M059J (cell line): Measurements from ENCODE around the gene EDDM3A. TPM values are rescaled to one million over a fixed set of nuclear protein-coding genes. Genes with fewer than 3 reads are reported as not detected.
"Not testable (repeated sequence)": the region's sequence is repeated elsewhere in the genome, so short reads cannot be mapped to it uniquely, and the experiment has no call there.

Experiments used
- DNase-seq: peaks from one replicate; pipeline ENCODE4 v3.0.0-alpha.2; 2012; ENCODE audit warnings: low read depth
- total RNA-seq: library from RNA; depleted of rRNA; stranded (reverse); fragments of >200 nt; shearing (Covaris generic); gene quantifications from 2 replicates; pipeline ENCODE4 v1.2.3, GENCODE V29; 2014; rRNA removed

EDDM3A gene, protein sequence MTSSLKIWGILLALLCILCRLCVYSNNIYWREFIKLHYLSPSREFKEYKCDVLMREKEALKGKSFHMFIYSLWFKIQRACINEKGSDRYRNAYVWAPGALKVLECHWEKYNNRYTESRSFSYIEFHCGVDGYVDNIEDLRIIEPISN
- not detected in 2 replicates for total RNA-seq

DNA sequence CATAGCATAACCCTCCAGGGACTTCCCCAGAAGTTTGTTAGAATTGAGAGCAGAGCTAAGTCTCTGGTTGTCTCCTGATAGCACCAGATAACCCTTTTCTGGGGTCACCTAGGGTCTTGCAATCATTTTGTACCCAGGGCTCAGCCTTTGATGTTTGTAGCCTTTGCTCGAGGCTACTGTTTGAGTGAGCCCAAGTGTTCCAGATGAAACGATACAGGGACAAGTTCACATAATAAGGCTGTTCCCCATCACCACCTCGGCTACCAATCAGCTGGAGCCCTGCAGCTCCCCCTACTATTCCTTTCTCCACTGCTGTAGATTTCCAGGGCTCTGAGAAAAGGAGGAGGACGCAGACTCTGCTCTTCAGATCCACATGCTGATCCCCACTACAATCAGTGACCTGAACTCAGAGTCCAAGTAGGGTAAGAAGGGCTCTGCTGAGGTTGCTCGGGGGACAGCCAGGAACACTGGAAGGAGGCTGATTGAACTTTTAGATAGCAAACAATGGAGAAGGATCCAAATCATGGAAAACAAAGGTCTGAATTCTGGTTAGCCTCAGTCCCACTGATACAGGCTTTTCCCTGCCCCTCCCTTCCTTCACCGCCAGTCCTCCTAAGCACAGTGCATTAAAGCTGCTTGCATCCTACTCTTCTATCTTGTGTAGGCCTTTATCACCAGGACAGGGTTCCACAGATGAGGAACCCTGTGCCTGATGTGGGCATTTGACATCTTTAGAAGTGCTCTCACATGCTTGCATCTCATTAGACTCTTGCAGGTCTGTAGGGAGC lies at the start of gene EDDM3A:
Gene EDDM3A, plus strand, starts transcription at position 317 of the 788 bp plus-strand sequence. CDS start 1,694 bp downstream, outside the sequence.
- no peak for DNase-seq

DNA sequence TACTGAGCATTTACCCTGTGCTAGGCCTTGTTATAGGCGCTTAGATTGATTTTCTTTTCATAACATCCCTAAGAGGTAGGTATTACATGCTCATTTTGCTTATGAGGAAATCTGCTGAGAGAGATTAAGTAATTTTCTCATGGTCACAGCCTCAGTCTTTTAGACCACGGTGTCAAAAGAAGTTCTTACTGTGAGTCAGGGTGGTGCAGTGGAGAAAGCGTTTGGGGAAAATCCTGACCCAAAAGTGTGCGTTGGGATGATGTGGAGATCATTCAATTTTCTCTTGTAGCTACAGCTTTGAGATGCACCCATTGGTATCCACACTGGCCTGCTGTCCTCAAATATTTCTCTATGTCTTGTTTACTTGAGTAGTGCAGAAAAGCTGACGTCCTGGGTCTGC lies 48.9 kb upstream of the EDDM3A start:
- DNase-seq, result no peak

DNA sequence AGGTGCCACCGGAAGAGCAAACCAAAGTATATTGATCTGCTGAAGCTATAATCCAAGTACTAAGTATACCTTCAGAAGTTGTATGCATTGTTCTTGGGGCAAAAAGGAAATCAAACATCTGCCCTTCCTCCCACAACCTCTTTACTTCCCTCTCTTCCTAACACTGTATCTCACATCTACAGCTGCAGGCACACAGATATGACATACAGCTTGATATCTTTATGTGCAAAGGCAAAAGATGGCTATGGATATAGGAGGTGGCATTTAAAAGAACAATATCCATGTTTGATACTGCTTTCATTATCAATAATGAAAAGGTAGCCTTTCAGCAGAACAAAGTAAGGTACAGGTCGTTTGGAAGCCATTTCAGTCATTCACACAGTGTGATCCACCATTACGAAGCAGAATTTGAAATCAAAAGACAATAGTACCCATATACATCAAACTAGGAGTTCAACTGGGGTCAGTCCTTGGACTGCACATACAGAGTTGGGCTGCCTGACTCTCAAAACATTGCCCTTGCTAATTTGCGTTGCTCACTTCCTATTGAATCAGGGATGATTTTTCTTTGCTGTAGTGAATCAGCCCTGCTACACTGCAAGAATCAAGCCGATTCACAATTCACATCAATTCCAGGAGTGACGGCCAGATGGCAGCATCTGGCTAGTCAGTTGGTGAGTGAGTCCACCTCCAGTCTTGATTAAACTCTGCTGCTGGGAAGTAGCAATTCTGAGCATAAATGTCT lies 48.2 kb upstream of the EDDM3A start:
- DNase-seq, result peak; percentile 62

DNA sequence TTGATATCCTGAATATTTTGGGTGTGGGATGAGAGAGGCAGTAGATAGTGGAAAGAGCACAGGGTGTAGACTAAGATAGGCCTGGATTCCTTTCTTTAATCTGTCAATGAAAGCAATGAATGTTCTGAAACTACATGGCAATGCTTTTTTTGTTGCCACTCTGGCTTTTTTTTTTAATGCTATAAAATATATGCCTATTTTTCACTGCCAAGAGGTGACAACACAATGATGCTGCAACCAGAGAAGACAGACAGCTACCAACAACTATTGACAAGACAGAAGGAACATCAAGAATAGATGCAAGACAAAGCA lies 47.7 kb upstream of the EDDM3A start:
- no peak for DNase-seq

DNA sequence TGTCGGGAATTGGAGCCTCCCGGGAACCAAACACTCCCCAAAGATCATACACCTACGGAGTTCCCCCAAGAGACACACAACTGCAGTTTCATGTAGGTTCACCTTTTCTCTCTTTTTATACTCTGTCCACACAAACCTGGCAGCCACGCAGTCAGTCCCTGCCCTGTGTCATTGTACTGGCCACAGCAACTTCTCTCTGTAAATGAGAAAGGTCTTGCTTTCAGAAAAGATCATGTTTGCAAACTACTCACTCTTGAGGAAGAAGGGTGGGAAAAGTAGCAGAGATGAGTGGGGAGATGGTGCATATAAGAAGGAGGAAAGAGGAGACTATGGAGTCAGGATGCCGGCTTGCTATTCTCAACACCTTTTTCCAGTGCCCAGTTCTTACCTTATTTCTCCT lies 46.8 kb upstream of the EDDM3A start:
- DNase-seq, result no peak

DNA sequence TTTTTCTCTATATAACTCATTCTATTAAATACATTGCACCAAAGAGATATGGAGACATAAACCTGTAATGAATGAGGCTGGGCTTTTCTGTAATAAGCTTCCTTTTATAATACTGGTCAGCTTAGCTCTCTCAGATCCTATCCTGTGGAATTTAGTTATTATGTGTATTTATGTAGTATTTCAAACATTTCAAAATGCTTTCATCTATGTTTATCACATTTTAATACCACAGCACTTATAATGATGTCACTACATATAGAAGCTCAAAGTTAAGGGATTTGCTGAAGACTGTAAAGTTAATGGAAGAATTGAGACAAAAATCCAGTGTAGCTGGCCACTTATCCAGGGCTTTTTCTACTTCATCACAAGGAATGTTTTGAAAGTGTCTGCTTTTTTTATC lies 45.8 kb upstream of the EDDM3A start:
- no peak for DNase-seq

DNA sequence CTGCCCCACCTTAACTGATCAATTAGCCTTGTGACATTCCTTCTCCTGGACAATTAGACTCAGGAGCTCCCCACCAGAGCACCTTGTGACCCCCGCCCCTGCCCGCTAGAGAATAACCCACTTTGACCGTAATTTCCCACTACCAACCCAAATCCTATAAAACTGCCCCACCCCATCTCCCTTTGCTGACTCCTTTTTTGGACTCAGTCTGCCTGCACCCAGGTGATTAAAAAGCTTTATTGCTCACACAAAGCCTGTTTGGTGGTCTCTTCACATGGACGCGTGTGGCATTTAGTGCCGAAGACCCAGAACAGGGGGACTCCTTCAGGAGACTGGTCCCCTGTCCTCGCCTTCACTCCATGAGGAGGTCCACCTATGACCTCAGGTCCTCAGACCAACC lies 44.7 kb upstream of the EDDM3A start:
- not testable (repeated sequence) for DNase-seq

DNA sequence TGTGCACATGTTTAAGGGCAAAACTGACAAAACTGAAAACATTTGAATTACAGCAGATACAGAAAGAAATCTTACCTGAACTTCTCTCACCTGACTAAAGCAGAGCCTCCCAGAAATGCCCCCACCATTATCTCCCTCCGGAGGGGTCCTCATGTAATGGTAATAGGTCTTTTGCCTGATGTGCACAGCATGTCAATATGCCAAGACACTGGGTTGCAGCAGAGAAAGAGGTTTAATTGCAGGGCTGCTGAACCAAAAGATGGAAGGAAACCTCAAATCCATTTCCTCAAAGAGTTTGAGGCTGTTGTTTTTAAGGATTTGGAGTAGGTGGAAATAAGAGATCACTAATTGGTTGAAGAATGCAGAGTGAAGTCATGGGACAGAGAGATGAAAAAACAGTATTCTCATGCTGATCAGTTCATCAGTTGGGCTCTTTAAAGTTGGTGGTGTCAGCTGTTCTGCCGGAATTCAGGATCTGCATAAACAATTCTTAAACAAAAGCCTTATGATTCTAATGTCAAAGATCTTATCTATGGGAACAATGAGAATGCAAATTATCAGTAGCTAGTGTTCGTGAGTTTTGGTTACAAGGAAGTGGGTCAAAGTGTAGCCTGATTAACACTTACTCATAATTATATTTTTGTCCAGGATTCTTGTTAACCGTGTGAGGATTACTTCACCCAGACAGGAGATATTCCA lies 38.9 kb upstream of the EDDM3A start:
- DNase-seq, result no peak

DNA sequence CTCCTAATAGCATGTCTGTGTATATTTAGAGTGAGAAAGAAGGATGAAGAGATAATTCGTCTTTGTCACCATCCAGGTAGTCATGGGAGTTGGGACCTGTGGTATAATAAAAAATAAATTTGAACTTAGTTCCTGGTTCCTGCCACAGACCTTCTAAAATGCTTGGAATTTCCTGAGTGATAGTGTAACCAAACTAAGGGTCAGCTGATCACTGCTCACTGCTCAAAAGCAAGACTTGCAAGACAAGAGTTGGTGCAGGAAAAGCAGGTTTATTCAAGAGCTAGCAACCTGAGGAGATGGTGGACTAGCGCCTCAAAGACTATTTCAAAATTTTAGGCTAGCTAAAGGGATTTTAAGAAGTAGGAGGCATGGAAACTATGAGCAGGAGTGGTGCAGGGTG lies 38.1 kb upstream of the EDDM3A start:
- peak; percentile 26 for DNase-seq

DNA sequence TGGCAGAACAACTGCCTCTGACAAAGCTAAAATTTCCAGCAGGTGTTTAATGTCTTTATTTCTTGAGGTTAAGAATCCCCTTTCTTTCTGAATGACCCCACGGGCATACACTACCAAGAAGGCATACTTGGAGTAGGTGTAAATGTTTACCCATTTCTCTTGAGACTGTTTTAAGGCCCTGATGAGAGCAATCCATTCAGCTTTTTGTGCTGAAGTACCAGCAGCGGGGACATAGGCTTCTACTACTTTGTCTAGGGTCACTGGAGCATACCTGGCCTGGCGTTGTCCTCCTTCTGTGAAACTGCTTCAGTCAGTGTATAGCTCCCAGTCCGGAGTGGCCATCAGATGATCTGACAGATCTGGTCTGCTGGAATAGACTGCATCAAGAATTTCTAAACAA lies 34.4 kb upstream of the EDDM3A start:
- DNase-seq, result no peak

DNA sequence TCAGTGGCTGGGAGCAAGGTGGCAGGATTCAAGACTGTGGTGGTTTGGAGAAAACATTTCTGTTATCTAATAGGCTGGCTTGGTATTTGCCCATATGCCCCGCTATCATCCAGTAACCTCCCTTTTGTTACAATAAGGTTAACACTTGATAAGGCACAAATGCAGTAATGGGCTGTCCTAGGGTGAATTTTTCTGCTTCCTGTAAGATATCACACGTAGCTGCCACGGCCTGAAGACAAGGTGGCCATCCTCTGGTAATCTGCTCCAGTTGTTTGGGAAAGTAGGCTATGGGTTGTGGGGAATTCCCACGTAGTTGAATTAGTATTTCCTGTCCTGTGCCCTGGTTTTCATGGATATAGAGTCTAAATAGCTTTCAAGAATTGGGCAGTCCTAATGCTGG lies 34.0 kb upstream of the EDDM3A start:
- DNase-seq, result no peak

DNA sequence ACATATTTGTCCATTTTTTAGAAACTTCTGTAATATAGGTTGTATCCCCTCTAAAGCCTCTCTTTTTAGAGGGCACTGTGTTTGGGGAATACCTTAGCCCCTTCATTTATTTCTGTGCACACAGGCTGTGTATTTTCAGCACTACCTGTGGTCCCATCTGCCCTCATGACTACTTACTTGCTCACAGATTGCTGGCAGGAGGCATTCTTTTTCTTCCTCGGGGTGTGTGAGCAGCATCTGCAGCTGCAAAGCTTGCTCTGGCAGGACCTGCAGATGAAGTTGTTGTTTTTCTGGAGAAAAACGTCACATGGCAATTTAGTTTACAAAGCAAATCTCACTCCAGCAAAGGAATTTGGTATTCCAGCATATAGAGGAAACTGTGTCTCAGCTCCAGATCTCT lies 32.8 kb upstream of the EDDM3A start:
- no peak for DNase-seq

DNA sequence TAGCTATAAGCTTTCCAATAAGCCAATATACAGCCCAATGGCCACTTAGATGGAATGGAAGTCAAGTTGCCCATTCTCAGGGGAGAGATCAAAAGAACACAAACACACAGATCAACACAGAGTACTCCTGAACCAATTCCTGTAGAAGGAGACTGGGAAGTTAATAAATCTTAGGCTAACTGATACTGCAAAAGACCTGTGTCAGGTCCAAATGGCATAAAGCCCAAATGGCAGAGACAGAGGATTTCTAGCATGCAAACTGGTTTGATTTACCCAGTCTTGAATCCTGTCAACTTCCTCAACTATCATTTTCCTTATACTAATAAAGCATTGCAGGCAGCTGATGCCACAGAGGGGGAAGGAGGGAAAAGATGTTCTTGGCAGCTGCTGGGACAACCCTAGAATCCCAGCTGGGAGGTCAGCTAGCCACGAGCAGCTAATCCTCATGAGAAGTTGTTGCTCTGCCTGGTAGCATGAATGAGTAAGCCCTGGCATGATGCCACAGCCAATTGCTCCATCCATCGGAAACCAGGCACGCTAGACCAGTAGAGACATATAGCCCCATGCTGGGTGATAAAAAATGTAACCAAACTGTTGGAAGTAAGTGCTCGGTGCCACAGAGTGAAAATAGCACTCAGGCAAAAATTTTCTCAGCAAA lies 31.0 kb upstream of the EDDM3A start:
- DNase-seq, result peak; percentile 4

DNA sequence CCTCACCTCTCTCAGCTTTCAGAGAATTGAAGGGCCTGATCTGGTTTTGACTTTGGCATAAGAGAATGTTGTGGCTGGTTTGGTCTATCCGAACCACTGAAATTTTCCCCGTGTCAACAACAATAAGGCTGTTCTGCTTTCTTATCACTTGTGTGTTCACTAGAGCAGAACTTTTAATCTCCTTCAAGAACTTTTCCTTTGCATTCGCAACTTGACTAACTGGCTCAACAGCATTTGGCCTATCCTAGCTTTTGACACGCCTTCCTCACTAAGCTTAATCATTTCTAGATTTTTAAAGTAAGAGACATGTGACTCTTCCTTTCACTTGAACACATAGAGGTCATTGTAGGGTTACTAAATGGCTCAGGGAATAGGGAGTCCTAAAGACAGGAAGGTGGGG lies 25.9 kb upstream of the EDDM3A start:
- DNase-seq, result no peak

DNA sequence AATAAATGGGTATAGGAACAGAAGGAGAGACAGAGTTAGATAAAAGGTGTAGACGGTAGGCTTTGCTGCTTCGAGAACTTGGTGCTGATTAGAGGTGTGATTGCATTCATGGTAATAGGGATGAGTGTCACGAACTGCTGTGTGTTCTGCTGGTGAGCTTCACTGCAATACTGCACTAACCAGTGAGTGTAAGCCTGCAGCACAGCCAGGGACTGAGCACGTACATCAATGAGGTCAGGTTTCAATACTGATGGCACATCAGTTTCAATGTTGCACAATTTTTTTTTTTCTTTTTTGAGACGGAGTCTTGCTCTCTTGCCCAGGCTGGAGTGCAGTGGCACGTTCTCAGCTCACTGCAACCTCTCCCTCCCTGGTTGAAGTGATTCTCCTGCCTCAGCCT lies 24.9 kb upstream of the EDDM3A start:
- DNase-seq, result no peak

DNA sequence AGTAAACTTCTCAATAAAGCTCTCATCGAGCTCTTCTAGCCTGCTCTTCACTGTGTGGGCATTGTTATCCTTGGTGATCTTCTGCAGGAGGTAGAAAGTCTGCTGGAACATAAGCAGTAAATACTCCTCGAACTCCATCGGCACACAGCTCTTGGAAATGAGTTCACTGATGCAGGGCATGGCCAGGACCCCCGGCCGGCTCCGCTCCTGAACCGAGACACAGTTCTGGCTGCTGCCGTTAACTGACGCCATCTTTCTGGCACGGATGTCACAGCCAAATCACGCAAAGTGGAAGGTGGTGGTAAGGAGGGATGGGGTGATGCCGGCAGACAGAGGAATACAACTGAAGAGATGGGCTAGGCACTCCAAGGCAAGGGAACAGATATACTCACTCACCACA lies 23.7 kb upstream of the EDDM3A start:
- DNase-seq, result no peak

DNA sequence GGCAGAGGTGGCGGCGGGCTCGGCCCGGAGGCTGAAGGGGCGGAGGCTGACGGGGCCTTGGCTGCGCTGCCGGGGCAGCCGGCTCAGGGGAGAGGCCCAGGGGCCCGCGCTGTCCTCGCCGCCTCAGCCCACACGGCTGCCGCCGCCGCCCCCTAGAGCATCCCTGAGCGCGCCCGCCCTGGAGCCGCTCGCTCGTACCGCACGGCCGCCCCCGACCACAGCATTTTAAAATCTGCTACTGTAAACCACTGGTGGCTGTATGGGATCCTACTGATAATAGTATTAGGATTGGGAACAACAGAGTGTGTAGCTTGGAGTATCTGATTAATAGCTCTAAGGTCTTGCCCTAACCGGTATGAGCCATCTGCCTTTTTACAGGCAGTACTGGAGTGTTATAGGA lies 22.2 kb upstream of the EDDM3A start:
- no peak for DNase-seq

DNA sequence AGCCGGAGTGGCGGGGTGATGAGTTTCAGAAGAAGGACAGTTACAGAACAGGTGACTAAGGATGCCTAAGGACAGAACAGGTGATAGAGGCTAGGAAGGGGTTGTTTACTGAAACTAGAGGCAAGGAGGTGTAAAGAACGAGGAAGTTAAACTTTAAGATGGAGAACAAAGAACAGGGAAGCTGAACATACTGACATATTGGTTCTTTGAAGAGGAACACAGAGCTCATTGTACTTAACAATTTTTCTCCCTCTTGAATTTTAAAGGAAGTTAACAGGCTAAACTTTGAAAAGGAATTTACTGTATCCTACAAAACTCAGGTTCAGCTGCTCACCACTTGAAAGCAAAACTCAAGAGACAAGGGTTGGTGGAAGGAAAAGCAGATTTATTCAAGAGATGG lies 19.6 kb upstream of the EDDM3A start:
- DNase-seq, result not testable (repeated sequence)

DNA sequence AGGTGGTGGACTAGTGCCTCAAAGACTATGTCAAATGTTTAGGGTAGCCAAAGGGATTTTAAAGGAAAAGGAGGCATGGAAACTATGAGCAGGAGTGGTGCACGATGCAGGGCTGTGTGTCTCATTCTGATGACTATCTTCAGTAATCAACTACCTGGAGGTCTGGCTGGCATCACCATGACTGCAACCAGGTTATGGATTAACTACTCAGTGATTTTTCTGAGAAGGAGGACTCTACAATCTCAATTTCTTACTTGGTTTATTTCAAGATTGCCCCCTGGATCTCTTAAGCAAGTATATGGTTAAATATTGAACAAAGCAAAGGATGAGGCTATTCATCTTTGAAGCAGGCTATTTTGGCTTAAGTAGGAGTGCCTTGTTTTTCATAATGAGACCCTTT lies 19.2 kb upstream of the EDDM3A start:
- no peak for DNase-seq

DNA sequence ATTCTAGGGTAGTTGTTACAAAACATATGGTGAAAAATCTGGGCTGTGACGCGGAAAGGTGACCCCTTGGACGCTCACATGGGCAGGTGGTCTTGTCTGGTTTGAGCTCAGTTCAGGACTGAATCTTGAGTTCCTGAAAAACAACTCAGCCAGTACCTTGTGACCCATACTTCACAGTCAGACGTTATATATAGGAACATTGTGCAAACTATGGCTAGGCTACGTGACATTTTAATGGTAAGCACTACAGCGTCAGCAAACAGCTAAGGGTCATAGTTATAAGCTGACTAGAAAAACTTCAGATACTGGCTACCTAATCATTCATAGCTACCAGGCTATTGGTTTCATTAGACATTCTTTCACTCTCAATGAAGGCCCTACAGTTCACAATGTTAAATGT lies 14.8 kb upstream of the EDDM3A start:
- no peak for DNase-seq

DNA sequence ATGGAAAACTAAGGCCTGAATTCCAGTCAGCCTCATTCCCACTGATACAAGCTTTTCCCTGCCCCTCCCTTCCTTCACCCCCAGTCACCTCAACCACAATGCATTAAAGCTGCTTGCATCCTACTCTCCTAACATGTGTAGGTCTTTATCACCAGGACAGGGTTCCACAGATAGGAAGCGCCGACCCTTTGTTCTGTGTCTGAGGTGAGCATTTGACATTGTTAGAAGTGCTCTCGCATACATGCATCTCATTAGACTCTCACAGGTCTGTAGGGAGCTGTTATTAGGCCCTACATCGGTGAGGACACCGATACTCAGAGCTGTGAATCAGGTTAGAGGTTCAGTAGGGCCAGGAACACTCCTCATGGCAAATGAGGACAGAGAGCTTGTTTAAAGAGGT lies 13.2 kb upstream of the EDDM3A start:
- no peak for DNase-seq
